Measurements from ENCODE around the gene NFIB. TPM values are rescaled to one million over a fixed set of nuclear protein-coding genes. Genes with fewer than 3 reads are reported as not detected.

The NFIB gene
- total and polyA plus RNA-seq, 8 donors: 88.8 to 144 (median 127) TPM

DNA sequence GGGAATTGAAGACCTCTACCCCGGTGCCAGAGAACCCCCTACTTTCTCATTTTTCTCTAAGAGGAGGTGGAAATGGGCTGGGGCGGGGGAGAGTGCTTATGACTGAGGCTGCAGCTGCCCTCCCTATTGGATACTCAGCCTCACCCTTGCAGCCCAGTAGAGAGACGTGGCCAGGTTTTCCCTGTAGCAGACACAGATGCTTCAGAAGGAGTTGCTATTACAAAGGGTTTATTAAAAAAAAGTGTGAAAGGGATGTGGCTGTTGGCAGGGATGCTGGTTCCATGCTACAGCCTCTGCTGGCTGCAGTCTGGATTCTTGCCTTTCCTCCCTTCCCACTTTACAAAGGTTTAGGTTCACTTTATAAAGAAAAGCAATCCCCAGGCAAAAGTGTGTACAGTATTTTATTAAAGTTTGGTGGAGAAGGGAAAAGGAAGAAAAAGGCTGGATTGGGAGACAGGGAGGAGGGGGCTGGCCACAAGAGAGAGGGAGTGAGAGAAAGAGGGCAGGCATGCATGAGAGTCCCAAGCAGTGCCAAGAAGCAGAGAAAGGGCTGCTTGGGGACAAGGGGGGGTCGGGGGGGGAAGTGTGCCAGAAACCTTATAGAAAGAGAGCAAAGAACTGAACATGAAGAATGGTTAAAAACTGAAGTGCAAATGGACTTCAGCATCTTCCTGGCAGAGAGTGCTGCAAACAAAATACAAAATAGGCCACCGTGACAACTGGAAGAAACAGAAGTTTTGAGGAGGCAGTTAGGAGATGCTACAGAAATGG lies 29.5 kb upstream of the NFIB start:
- Histone ChIP-seq H3K27me3 (peaks cover 18 to 65% of the 10 kb centered on the region in 2 donors), H3K4me1 (peaks cover 6 to 10% of the 10 kb centered on the region in 2 donors), H3K27ac (peak overlapping the region in 1 of 2 donors; percentile 21), H3K36me3 (no peaks in the 10 kb centered on the region), H3K4me3 (no peak overlapping the region), H3K9me3 (no peaks in the 10 kb centered on the region)
- ATAC-seq: no peak
- intact Hi-C loops (cut with DNase I): no loop called here
- DNase-seq: no peak
- TF ChIP-seq, protein P1, sequence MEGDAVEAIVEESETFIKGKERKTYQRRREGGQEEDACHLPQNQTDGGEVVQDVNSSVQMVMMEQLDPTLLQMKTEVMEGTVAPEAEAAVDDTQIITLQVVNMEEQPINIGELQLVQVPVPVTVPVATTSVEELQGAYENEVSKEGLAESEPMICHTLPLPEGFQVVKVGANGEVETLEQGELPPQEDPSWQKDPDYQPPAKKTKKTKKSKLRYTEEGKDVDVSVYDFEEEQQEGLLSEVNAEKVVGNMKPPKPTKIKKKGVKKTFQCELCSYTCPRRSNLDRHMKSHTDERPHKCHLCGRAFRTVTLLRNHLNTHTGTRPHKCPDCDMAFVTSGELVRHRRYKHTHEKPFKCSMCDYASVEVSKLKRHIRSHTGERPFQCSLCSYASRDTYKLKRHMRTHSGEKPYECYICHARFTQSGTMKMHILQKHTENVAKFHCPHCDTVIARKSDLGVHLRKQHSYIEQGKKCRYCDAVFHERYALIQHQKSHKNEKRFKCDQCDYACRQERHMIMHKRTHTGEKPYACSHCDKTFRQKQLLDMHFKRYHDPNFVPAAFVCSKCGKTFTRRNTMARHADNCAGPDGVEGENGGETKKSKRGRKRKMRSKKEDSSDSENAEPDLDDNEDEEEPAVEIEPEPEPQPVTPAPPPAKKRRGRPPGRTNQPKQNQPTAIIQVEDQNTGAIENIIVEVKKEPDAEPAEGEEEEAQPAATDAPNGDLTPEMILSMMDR (IDR thresholded peaks at IDR 0.05): no peak

DNA sequence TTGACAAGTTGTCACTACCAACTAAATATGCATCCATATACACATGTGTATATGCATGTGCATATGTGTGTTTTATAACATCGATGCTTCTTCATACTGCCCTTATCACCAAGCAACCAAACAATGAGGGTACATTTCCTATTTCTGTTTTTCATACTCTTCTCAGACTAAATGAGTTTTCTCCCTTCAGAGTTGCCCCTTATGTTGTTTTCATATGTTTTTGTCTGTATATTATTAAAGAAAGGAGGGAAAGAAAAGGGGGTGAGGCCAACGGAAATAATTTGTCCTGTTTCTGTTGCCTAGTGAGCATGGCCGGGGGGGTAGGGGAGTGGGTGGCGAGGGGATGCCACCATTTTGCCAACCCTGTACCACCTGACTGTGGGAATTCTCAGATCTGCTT lies 28.8 kb upstream of the NFIB start:
- DNase-seq (no peak), ATAC-seq (no peak)
- TF ChIP-seq, protein P1 (IDR thresholded peaks at IDR 0.05): no peak
- Histone ChIP-seq H3K36me3 (no peaks in the 10 kb centered on the region), H3K4me3 (no peak overlapping the region), H3K9me3 (no peaks in the 10 kb centered on the region), H3K27me3 (peaks cover 12 to 58% of the 10 kb centered on the region in 2 donors), H3K27ac (peak overlapping the region in 1 of 2 donors; percentile 21), H3K4me1 (peaks cover 3 to 6% of the 10 kb centered on the region in 2 donors)
- intact Hi-C loops (cut with DNase I): no loop called here

DNA sequence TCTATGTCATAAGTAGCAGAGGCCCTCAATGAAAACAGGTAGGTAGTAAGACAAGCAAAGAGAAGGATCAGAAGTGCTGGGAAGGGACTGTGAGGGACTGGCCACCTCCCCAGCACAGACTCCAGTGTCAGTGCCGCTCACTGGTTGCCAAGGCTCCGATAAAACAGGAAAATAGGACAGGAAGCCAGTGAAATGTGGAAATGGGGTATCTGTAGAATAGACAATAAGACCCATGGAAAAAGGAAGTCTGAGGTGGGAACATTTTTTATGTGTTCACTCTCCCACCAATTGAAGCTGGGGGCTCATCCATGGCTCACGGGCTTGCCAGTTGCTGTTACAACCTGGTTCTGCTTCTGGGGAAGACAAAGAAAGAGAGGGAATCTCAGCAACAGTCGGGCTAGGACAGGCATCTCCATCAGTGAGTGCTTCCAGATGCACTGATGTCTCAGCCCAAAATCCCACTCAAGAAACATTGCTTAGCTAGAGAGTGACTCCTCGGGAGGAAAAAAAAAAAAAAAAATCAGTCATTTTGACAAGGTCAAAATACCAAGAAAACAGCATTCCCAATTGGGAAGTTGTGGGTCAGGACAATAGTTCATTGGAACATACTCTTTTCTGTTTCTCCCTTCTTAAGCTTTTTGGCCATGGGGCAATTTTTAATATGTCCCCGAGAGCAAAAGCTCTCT lies 27.6 kb upstream of the NFIB start:
- TF ChIP-seq, protein P1 (IDR thresholded peaks at IDR 0.05): no peak
- H3K9me3 ChIP-seq: no peaks in the 10 kb centered on the region
- H3K36me3 ChIP-seq: no peaks in the 10 kb centered on the region
- H3K27ac ChIP-seq: no peak overlapping the region
- intact Hi-C loops (cut with DNase I): no loop called here
- DNase-seq (no peak), ATAC-seq (no peak)
- peaks cover 0 to 6% of the 10 kb centered on the region in 2 donors for H3K4me1 ChIP-seq
- H3K27me3 ChIP-seq: peaks cover 8 to 46% of the 10 kb centered on the region in 2 donors
- H3K4me3 ChIP-seq: no peak overlapping the region

DNA sequence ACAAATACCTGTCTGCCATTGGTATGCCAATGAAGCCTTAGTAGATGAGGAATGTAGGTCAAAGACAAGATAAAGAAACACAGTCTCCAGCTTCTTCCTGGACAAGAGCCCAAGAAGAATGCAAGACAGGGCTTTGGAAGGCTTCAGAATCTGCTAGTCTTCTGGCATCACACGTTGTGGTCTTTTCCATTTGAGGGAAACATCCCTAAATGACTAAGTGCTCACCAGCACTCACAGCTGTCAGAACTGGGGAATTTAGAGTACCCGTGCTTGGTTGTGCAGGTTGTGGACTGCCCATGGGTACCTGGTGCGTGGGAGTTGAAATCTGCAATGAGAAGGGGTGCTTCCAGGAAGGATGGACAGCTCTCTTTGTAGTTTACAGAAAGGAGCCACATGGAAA lies 27.1 kb upstream of the NFIB start:
- no peak for DNase-seq
- H3K4me1 ChIP-seq: peaks cover 0 to 6% of the 10 kb centered on the region in 2 donors
- H3K36me3 ChIP-seq: no peaks in the 10 kb centered on the region
- TF ChIP-seq, protein P1 (IDR thresholded peaks at IDR 0.05): no peak
- no peaks in the 10 kb centered on the region for H3K9me3 ChIP-seq
- intact Hi-C loops (cut with DNase I): no loop called here
- H3K27me3 ChIP-seq: peaks cover 7 to 40% of the 10 kb centered on the region in 2 donors
- H3K27ac ChIP-seq: no peak overlapping the region
- no peak overlapping the region for H3K4me3 ChIP-seq
- ATAC-seq: no peak

DNA sequence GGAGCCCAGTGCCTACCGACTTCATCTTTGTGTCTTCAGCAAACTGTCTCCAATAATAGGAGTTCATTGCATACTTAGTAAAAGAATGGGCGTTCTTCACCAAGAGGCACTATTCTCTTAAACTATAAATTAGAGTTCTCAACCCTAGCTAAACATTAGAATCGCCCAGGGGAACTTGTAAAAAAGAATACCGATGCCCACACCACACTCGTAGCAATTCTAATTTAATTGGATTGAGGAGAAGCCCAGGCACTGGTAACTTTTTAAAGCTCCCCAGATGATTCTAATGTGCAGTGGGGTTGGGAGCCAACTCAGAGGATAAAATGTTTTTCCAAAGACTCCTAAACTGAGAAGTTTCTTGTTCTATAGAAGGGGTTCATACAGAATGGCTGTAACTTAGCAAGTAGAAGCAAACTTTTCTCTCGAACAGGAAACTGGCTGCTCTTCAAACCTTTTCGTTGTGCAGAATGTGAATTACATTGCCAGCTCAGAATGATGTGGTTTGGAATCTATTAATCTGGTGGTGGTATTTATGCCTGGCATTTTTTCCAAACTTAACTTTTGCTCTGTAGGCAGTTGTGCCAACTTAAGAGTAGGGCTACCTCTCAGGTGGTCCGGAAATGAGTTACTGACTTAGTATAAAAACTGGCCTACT lies 26.4 kb upstream of the NFIB start:
- H3K36me3 ChIP-seq: no peaks in the 10 kb centered on the region
- ATAC-seq: no peak
- TF ChIP-seq, protein P1 (IDR thresholded peaks at IDR 0.05): no peak
- H3K27ac ChIP-seq: no peak overlapping the region
- intact Hi-C loops (cut with DNase I): no loop called here
- no peaks in the 10 kb centered on the region for H3K9me3 ChIP-seq
- H3K4me3 ChIP-seq: no peak overlapping the region
- DNase-seq: no peak
- peaks cover 0 to 6% of the 10 kb centered on the region in 2 donors for H3K4me1 ChIP-seq
- peaks cover 4 to 34% of the 10 kb centered on the region in 2 donors for H3K27me3 ChIP-seq
